Mesenchymal stem cell (in vitro differentiated cells and primary cell): ENCODE measurements around the gene TAS1R2.
"Not testable (repeated sequence)": the region's sequence is repeated elsewhere in the genome, so short reads cannot be mapped to it uniquely, and the experiment has no call there.

Experiments used
- DNase-seq: peaks from one replicate; pipeline ENCODE4 v3.0.0-alpha.2; 2013
- H2AFZ ChIP-seq: one replicate; pipeline ENCODE4 v1.6.1; 2013; ENCODE audit warnings: low read depth, mild to moderate bottlenecking, control low read depth, inconsistent platforms, low read length, moderate library complexity
- H2AK5ac ChIP-seq: 2 replicates; pipeline ENCODE4 v1.6.1; 2013; ENCODE audit warnings: low read length, moderate library complexity, mild to moderate bottlenecking, inconsistent platforms; ENCODE audit not compliant: severe bottlenecking
- H2BK120ac ChIP-seq: one replicate; pipeline ENCODE4 v1.6.1; 2013; ENCODE audit warnings: low read depth, mild to moderate bottlenecking, inconsistent platforms, low read length, moderate library complexity
- H2BK12ac ChIP-seq, 2 experiments: one replicate each; pipeline ENCODE4 v1.6.1; 2013; ENCODE audit warnings: inconsistent platforms in 2 of 2, low read length in 2 of 2, mild to moderate bottlenecking in 2 of 2, moderate library complexity in 2 of 2, control low read depth in 1 of 2
- H2BK15ac ChIP-seq: one replicate; pipeline ENCODE4 v1.6.1; 2013; ENCODE audit warnings: mild to moderate bottlenecking, low read depth, inconsistent platforms; ENCODE audit not compliant: poor library complexity, severe bottlenecking
- H2BK5ac ChIP-seq: 2 replicates; pipeline ENCODE4 v1.6.1; 2013; ENCODE audit warnings: low read depth, mild to moderate bottlenecking, low read length, control low read depth, inconsistent platforms; ENCODE audit not compliant: poor library complexity, severe bottlenecking
- H3K14ac ChIP-seq, 2 experiments: one replicate each; pipeline ENCODE4 v1.6.1; 2013; ENCODE audit warnings: inconsistent platforms in 2 of 2, low read length in 2 of 2, control low read depth in 1 of 2, mild to moderate bottlenecking in 1 of 2, moderate library complexity in 1 of 2
- H3K18ac ChIP-seq, 2 experiments: one replicate each; pipeline ENCODE4 v1.6.1; 2013; ENCODE audit warnings: inconsistent platforms in 2 of 2, low read length in 2 of 2, control low read depth in 1 of 2, low read depth in 1 of 2, mild to moderate bottlenecking in 1 of 2
- H3K23ac ChIP-seq, 2 experiments: one replicate each; pipeline ENCODE4 v1.6.1; 2013; ENCODE audit warnings: inconsistent platforms in 2 of 2, low read length in 2 of 2, mild to moderate bottlenecking in 2 of 2, moderate library complexity in 2 of 2, control low read depth in 1 of 2
- H3K27ac ChIP-seq: 2 replicates; pipeline ENCODE4 v1.5.1; 2013; ENCODE audit warnings: mild to moderate bottlenecking, moderate library complexity, low read length, control low read depth, inconsistent platforms; ENCODE audit not compliant: poor library complexity, severe bottlenecking
- H3K27me3 ChIP-seq, 2 experiments: 2 replicates each; pipeline versions ENCODE4 v1.6.1 to v1.7.0; 2013; ENCODE audit warnings: low read length in 2 of 2, mild to moderate bottlenecking in 2 of 2, moderate library complexity in 2 of 2, control low read depth in 1 of 2, inconsistent platforms in 1 of 2; ENCODE audit not compliant: control insufficient read depth in 1 of 2, insufficient read depth in 1 of 2
- H3K36me3 ChIP-seq, 2 experiments: 2 replicates each; pipeline versions ENCODE4 v1.6.1 to v1.7.0; 2013; ENCODE audit warnings: low read length in 2 of 2, control low read depth in 1 of 2, inconsistent platforms in 1 of 2, low read depth in 1 of 2, mild to moderate bottlenecking in 1 of 2; ENCODE audit not compliant: insufficient read depth in 2 of 2, control insufficient read depth in 1 of 2
- H3K4ac ChIP-seq, 2 experiments: one replicate each; pipeline ENCODE4 v1.6.1; 2013; ENCODE audit warnings: inconsistent platforms in 2 of 2, low read length in 2 of 2, mild to moderate bottlenecking in 2 of 2, moderate library complexity in 2 of 2, control low read depth in 1 of 2, low read depth in 1 of 2
- H3K4me1 ChIP-seq: 2 replicates; pipeline ENCODE4 v1.6.1; 2013; ENCODE audit warnings: low read depth, low read length, control low read depth; ENCODE audit not compliant: control insufficient read depth, insufficient read depth
- H3K4me2 ChIP-seq: 2 replicates; pipeline ENCODE4 v1.6.1; 2013; ENCODE audit warnings: low read length, mild to moderate bottlenecking, inconsistent platforms; ENCODE audit not compliant: poor library complexity, severe bottlenecking
- H3K4me3 ChIP-seq, 2 experiments: 2 replicates each; pipeline versions ENCODE4 v1.5.1 to v1.7.0; 2013; ENCODE audit warnings: low read length in 2 of 2, mild to moderate bottlenecking in 2 of 2, control low read depth in 1 of 2, low read depth in 1 of 2; ENCODE audit not compliant: insufficient read depth in 1 of 2
- H3K79me1 ChIP-seq: replicated peaks from 2 replicates; pipeline ENCODE4 v1.6.1; 2013; ENCODE audit warnings: mild to moderate bottlenecking, control low read depth, low read length, inconsistent platforms; ENCODE audit not compliant: poor library complexity, severe bottlenecking
- H3K9ac ChIP-seq: 2 replicates; pipeline ENCODE4 v1.7.0; 2013; ENCODE audit warnings: mild to moderate bottlenecking, low read length, moderate library complexity
- H3K9me3 ChIP-seq: 2 replicates; pipeline ENCODE4 v1.7.0; 2013; ENCODE audit warnings: mild to moderate bottlenecking, low read length; ENCODE audit not compliant: control insufficient read depth
- H4K8ac ChIP-seq: one replicate; pipeline ENCODE4 v1.6.1; 2013; ENCODE audit warnings: inconsistent platforms, mild to moderate bottlenecking, low read length, moderate library complexity
- H4K91ac ChIP-seq: one replicate; pipeline ENCODE4 v1.6.1; 2013; ENCODE audit warnings: mild to moderate bottlenecking, low read length, inconsistent platforms
- WGBS: methylation state at CpG from one replicate; pipeline ENCODE4 v1.1.7; 2013; ENCODE audit warnings: mixed read lengths; 5-methylcytosine and 5-hydroxymethylcytosine counted together

TAS1R2 gene

GRCh38 chr1:18836654-18837053 is 22.8 kb downstream of the TAS1R2 start:
- Histone ChIP-seq H2BK5ac (no peak overlapping the region), H2BK15ac (no peak overlapping the region), H3K9me3 (no peaks in the 10 kb centered on the region), H2AFZ (no peak overlapping the region), H3K23ac (no peak overlapping the region), H2BK120ac (no peak overlapping the region), H3K79me1 (no peaks in the 10 kb centered on the region), H3K36me3 (no peaks in the 10 kb centered on the region), H3K27ac (no peak overlapping the region), H4K91ac (no peak overlapping the region), H3K4me2 (no peak overlapping the region), H4K8ac (no peak overlapping the region), H3K27me3 (peaks cover 22 to 59% of the 10 kb centered on the region in 2 experiments), H2AK5ac (no peak overlapping the region), H3K4me1 (peaks cover 1% of the 10 kb centered on the region), H3K4me3 (no peak overlapping the region), H2BK12ac (no peak overlapping the region), H3K14ac (no peak overlapping the region), H3K4ac (no peak overlapping the region), H3K9ac (no peak overlapping the region), H3K18ac (no peak overlapping the region)
- WGBS = 86% methylated on average over 5 of the region's 5 CpGs
- DNase-seq = no peak

- H3K27ac ChIP-seq, H3K4me3 ChIP-seq, H4K91ac ChIP-seq, H3K4me1 ChIP-seq, H2BK12ac ChIP-seq, H2BK120ac ChIP-seq, H3K23ac ChIP-seq, H3K18ac ChIP-seq, H2AFZ ChIP-seq, H2BK5ac ChIP-seq, H3K9ac ChIP-seq, H3K9me3 ChIP-seq, H3K79me1 ChIP-seq, H2AK5ac ChIP-seq, H4K8ac ChIP-seq, H3K14ac ChIP-seq, DNase-seq, H2BK15ac ChIP-seq, H3K4ac ChIP-seq, H3K4me2 ChIP-seq, H3K36me3 ChIP-seq: not testable (repeated sequence)
- H3K27me3 ChIP-seq = peaks cover 22 to 59% of the 10 kb centered on the region in 2 experiments
- WGBS = 25% methylated on average over 1 of the region's 1 CpG
Measured at GRCh38 chr1:18832319-18832718, 27.1 kb downstream of the TAS1R2 start.

GRCh38 chr1:18831656-18832055 is 27.8 kb downstream of the TAS1R2 start:
- DNase-seq = no peak
- Histone ChIP-seq H3K79me1 (no peaks in the 10 kb centered on the region), H2BK5ac (no peak overlapping the region), H3K18ac (no peak overlapping the region), H2BK120ac (no peak overlapping the region), H3K9ac (no peak overlapping the region), H4K91ac (no peak overlapping the region), H3K4me2 (no peak overlapping the region), H3K36me3 (no peaks in the 10 kb centered on the region), H3K27me3 (peaks cover 22 to 52% of the 10 kb centered on the region in 2 experiments), H3K23ac (no peak overlapping the region), H3K4me3 (no peak overlapping the region), H2BK12ac (no peak overlapping the region), H3K14ac (no peak overlapping the region), H2BK15ac (no peak overlapping the region), H2AK5ac (no peak overlapping the region), H3K9me3 (peaks cover 14% of the 10 kb centered on the region), H4K8ac (no peak overlapping the region), H3K4me1 (no peaks in the 10 kb centered on the region), H3K27ac (no peak overlapping the region), H3K4ac (no peak overlapping the region), H2AFZ (no peak overlapping the region)
- WGBS = 69% methylated on average over 2 of the region's 2 CpGs

GRCh38 chr1:18830596-18830995 is 28.9 kb downstream of the TAS1R2 start:
- H3K9ac ChIP-seq = no peak overlapping the region
- H2BK15ac ChIP-seq = no peak overlapping the region
- no peak for DNase-seq
- no peak overlapping the region for H4K8ac ChIP-seq
- H4K91ac ChIP-seq = no peak overlapping the region
- peaks cover 17 to 46% of the 10 kb centered on the region in 2 experiments for H3K27me3 ChIP-seq
- H3K4ac ChIP-seq = no peak overlapping the region
- no peaks in the 10 kb centered on the region for H3K4me1 ChIP-seq
- no peak overlapping the region for H2BK5ac ChIP-seq
- H2AFZ ChIP-seq = no peak overlapping the region
- no peak overlapping the region for H3K4me3 ChIP-seq
- H2AK5ac ChIP-seq = no peak overlapping the region
- no peak overlapping the region for H2BK12ac ChIP-seq
- no peak overlapping the region for H3K14ac ChIP-seq
- peaks cover 15% of the 10 kb centered on the region for H3K9me3 ChIP-seq
- no peak overlapping the region for H3K27ac ChIP-seq
- WGBS = 65% methylated on average over 12 of the region's 12 CpGs
- H2BK120ac ChIP-seq = no peak overlapping the region
- H3K36me3 ChIP-seq = no peaks in the 10 kb centered on the region
- H3K4me2 ChIP-seq = no peak overlapping the region
- no peak overlapping the region for H3K23ac ChIP-seq
- no peaks in the 10 kb centered on the region for H3K79me1 ChIP-seq
- H3K18ac ChIP-seq = no peak overlapping the region
